ENCODE results near the gene ASB15. TPM values are rescaled to one million over a fixed set of nuclear protein-coding genes. Genes with fewer than 3 reads are reported as not detected.
A peak's percentile ranks its signal among the peaks of the same experiment; 100 is the strongest.

Gene ASB15
- total and polyA plus RNA-seq, 8 donors = not detected

GRCh38 chr7:123681561-123681960 lies 79.9 kb downstream of the ASB15 start:
- no peak overlapping the region for H3K27ac ChIP-seq
- peak in 1 of 4 donors; percentile 8 for DNase-seq
- H3K4me1 ChIP-seq = peaks cover 0 to 6% of the 10 kb centered on the region in 2 donors
- H3K27me3 ChIP-seq = no peaks in the 10 kb centered on the region
- no peak for ATAC-seq
- peaks cover 0 to 20% of the 10 kb centered on the region in 2 donors for H3K36me3 ChIP-seq
- H3K4me3 ChIP-seq = no peak overlapping the region
- intact Hi-C loops (cut with DNase I) = loop anchor here in 1 of 2 donors (10.0 kb wide), 1 partner anchor 183 kb away; no protein-coding TSS in a partner anchor
- H3K9me3 ChIP-seq = no peaks in the 10 kb centered on the region
- no peak for TF ChIP-seq CTCF (IDR thresholded peaks at IDR 0.05)

- H3K9me3 ChIP-seq = no peaks in the 10 kb centered on the region
- peak; percentile 15 to 29 for TF ChIP-seq CTCF (IDR thresholded peaks at IDR 0.05)
- no peak overlapping the region for H3K4me3 ChIP-seq
- H3K27ac ChIP-seq = no peak overlapping the region
- no peaks in the 10 kb centered on the region for H3K27me3 ChIP-seq
- intact Hi-C loops (cut with DNase I) = loop anchor here in 1 of 2 donors (10.0 kb wide), 1 partner anchor 182 kb away; no protein-coding TSS in a partner anchor
- peaks cover 0 to 6% of the 10 kb centered on the region in 2 donors for H3K4me1 ChIP-seq
- peak in 2 of 4 donors; percentile 32 to 57 for DNase-seq
- peaks cover 0 to 21% of the 10 kb centered on the region in 2 donors for H3K36me3 ChIP-seq
- peak; percentile 78 for ATAC-seq
Measured at GRCh38 chr7:123682690-123683089, 81.1 kb downstream of the ASB15 start.

GRCh38 chr7:123687161-123687560 lies 85.5 kb downstream of the ASB15 start:
- Histone ChIP-seq H3K27ac (no peak overlapping the region), H3K4me3 (no peak overlapping the region), H3K27me3 (no peaks in the 10 kb centered on the region), H3K4me1 (no peaks in the 10 kb centered on the region), H3K9me3 (no peaks in the 10 kb centered on the region), H3K36me3 (peaks cover 0 to 41% of the 10 kb centered on the region in 2 donors)
- ATAC-seq = no peak
- DNase-seq = no peak
- intact Hi-C loops (cut with DNase I) = loop anchor here in 1 of 2 donors (10.0 kb wide), 1 partner anchor 178 kb away; no protein-coding TSS in a partner anchor
- TF ChIP-seq CTCF (IDR thresholded peaks at IDR 0.05) = no peak

GRCh38 chr7:123687727-123688126 lies 86.1 kb downstream of the ASB15 start:
- intact Hi-C loops (cut with DNase I) = loop anchor here in 1 of 2 donors (10.0 kb wide), 1 partner anchor 177 kb away; no protein-coding TSS in a partner anchor

More at GRCh38 chr7:123687727-123688126, 86.1 kb downstream of the ASB15 start:
- no peak overlapping the region for H3K4me3 ChIP-seq
- peaks cover 0 to 46% of the 10 kb centered on the region in 2 donors for H3K36me3 ChIP-seq
- no peak for TF ChIP-seq CTCF (IDR thresholded peaks at IDR 0.05)
- no peak for ATAC-seq
- H3K4me1 ChIP-seq = no peaks in the 10 kb centered on the region
- H3K27me3 ChIP-seq = no peaks in the 10 kb centered on the region
- no peak overlapping the region for H3K27ac ChIP-seq
- H3K9me3 ChIP-seq = no peaks in the 10 kb centered on the region
- no peak for DNase-seq

Other genes with a start within 250 kb of the ASB15 start
- gene IQUB, start 67.2 kb upstream of the ASB15 start, total RNA-seq = 1 to 10 TPM in 1 of 2 donors, under 1 TPM in 1; 0.87 to 1.3 TPM
- 1 to 10 TPM; 1.3 to 3.8 (median 3.0) TPM for gene IQUB, start 67.2 kb upstream of the ASB15 start, polyA plus RNA-seq (ENCODE audit: insufficient read length in 6 of 6)
- gene NDUFA5, start 44.0 kb upstream of the ASB15 start, total RNA-seq = 10 to 100 TPM; 55.2 to 66.6 TPM
- gene NDUFA5, start 44.0 kb upstream of the ASB15 start, polyA plus RNA-seq (ENCODE audit: insufficient read length in 6 of 6) = 100 to 1,000 TPM; 126 to 158 (median 140) TPM
- not detected for gene LMOD2, start 54.0 kb downstream of the ASB15 start, total RNA-seq
- under 1 TPM in 1 of 6 donors, not detected in 5; 0.08 TPM for gene LMOD2, start 54.0 kb downstream of the ASB15 start, polyA plus RNA-seq (ENCODE audit: insufficient read length in 6 of 6)
- 10 to 100 TPM; 30.4 to 40.6 TPM for gene WASL, start 147.2 kb downstream of the ASB15 start, total RNA-seq
- 10 to 100 TPM; 47.9 to 54.5 (median 53.6) TPM for gene WASL, start 147.2 kb downstream of the ASB15 start, polyA plus RNA-seq (ENCODE audit: insufficient read length in 6 of 6)
- not detected for gene HYAL4, start 243.3 kb downstream of the ASB15 start, total RNA-seq
- under 1 TPM in 3 of 6 donors, not detected in 3; 0.07 to 0.44 (median 0.09) TPM for gene HYAL4, start 243.3 kb downstream of the ASB15 start, polyA plus RNA-seq (ENCODE audit: insufficient read length in 6 of 6)

Data from left lung (tissue), 10 donors.